GM06990 (cell line): ENCODE measurements around the gene LUC7L3.
A peak's percentile ranks its signal among the peaks of the same experiment; 100 is the strongest.

Experiments used
- DNase-seq: peaks from one replicate; pipeline ENCODE4 v3.0.0-alpha.2; 2011; ENCODE audit not compliant: insufficient read length; ENCODE audit errors: extremely low read depth
- H3K27me3 ChIP-seq: replicated peaks from 2 replicates; pipeline ENCODE4 v1.6.0; 2011; ENCODE audit warnings: low read length; ENCODE audit not compliant: control insufficient read depth, insufficient read depth
- H3K36me3 ChIP-seq: 2 replicates; pipeline ENCODE4 v1.5.1; 2011; ENCODE audit warnings: low read length; ENCODE audit not compliant: control insufficient read depth, insufficient read depth
- H3K4me3 ChIP-seq: replicated peaks from 2 replicates; pipeline ENCODE4 v1.5.1; 2011; ENCODE audit warnings: low read depth, mild to moderate bottlenecking, control low read depth, low read length
- TF ChIP-seq, protein P1 (sequence below): IDR thresholded peaks from 2 replicates; pipeline ENCODE4 v1.5.1; 2011; ENCODE audit warnings: low read length, control low read depth, mild to moderate bottlenecking, inconsistent platforms; ENCODE audit not compliant: insufficient read depth, poor library complexity, severe bottlenecking

Gene LUC7L3

DNA sequence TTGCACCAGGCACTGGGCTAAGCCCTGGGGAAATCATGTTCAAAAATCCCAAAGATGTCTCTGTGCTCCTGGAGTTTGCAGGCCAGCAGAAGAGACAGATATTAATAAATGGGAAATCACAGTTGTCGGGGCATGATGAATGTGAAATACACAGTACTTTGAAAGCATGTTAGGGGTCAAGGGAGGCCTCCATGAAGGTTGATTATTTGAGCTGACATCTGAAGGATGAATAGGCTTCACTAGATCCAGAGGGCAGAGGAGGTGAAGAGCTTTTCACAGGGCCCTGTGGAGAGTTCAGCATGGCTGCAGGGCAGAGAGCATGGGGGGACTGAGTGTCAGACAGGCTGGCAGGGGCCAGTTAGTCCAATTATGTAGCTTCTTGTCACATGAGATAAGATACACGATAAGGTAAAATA is 45.3 kb downstream of the LUC7L3 start:
- Histone ChIP-seq H3K4me3 (no peak overlapping the region), H3K27me3 (no peaks in the 10 kb centered on the region), H3K36me3 (no peaks in the 10 kb centered on the region)
- no peak for DNase-seq
- TF ChIP-seq, protein P1, sequence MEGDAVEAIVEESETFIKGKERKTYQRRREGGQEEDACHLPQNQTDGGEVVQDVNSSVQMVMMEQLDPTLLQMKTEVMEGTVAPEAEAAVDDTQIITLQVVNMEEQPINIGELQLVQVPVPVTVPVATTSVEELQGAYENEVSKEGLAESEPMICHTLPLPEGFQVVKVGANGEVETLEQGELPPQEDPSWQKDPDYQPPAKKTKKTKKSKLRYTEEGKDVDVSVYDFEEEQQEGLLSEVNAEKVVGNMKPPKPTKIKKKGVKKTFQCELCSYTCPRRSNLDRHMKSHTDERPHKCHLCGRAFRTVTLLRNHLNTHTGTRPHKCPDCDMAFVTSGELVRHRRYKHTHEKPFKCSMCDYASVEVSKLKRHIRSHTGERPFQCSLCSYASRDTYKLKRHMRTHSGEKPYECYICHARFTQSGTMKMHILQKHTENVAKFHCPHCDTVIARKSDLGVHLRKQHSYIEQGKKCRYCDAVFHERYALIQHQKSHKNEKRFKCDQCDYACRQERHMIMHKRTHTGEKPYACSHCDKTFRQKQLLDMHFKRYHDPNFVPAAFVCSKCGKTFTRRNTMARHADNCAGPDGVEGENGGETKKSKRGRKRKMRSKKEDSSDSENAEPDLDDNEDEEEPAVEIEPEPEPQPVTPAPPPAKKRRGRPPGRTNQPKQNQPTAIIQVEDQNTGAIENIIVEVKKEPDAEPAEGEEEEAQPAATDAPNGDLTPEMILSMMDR = no peak

DNA sequence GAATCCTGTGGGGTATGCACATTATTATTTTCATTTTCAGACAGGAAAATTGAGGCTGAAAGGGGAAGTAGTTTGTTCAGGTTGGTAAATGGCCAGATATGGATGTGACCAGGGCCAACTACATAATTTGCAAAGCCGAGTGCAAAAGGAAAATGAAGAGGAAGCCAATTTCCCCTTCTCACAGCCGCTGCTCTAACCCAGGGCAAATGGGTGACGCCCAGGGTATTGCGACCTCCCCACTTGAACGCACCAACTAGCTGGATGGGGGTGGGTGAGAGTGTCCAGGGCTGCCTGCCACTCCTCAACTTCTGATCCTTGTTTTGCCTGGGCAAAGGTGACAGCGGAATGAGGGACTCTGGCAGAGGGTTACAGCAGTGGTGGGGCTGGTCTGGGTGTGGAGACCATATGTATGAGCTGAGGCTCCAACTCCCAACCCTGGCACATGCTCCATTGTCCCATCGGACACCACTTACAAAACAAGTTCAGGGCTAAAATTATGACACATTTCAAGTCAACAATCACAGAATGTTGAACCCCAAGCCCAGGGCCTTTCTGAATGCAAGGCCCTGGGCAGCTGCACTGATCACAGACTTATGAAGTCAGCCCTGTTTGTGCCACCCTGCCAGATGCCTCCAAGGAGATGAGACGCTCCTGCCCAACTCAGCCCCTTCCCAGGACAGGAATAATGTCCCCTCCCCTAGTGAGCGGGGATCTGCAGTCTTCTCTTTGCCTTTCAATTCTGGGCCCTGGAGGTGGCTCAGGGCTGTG is 46.2 kb downstream of the LUC7L3 start:
- Histone ChIP-seq H3K27me3 (no peaks in the 10 kb centered on the region), H3K36me3 (no peaks in the 10 kb centered on the region), H3K4me3 (no peak overlapping the region)
- TF ChIP-seq, protein P1 = no peak
- DNase-seq = peak; percentile 35

DNA sequence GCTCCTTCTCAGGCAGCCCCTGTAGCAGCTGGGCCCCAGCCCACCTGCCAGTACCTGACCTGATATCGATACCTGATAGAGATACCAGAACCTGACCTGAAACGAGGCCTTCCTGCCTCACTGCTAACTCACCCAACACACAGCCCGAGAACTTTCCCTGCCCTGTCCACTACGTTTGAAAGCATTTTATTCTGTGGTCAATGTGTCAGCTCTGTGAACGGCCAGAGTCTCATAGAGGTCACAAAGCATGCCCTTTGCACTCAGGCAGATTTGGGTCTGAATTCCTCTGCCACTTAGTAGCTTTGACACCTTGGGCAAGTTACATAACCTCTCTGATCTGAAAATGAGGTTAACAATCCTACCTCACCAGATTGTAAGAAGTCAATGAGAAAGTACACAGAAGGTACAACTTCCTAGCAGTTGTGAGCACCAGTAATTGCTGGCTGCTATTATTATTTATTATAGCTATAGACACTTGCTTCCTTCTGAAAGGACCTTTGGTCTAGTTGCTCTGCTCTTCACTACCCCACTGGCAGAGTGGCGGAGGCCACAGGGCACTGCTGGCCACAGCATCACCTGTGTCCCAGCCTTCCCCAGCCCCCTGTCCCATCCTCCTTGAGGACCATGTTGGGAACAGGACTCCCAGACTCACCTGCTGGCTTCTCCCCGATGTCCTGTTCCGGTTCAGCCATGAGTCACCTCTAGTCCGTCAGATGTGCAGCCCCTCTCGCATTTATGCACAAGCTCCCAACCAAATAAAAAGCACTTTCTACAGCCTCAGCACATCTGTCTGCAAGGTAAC is 47.0 kb downstream of the LUC7L3 start:
- Histone ChIP-seq H3K36me3 (no peaks in the 10 kb centered on the region), H3K4me3 (no peak overlapping the region), H3K27me3 (no peaks in the 10 kb centered on the region)
- TF ChIP-seq, protein P1 = no peak
- DNase-seq = no peak

DNA sequence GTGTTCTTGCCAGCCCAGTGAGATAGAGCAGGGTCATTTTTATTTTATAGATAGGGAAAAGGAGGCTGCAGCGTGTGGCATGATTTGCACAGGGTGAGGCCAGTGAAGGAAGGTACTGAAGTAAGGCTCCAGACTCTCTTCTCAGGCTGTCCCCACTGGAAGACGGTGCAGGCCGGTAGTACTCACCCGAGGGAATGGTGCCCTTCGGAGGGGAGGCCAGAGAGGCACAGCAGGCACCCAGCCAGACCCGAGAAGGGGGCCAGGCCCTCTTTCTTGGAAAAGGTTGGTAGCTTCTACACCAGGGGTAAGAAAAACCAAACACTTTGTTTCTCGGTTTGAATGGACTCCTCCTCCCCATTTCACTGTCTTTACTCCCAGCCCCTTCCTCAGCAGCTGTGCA is 47.6 kb downstream of the LUC7L3 start:
- Histone ChIP-seq H3K27me3 (no peaks in the 10 kb centered on the region), H3K36me3 (no peaks in the 10 kb centered on the region), H3K4me3 (no peak overlapping the region)
- TF ChIP-seq, protein P1 = no peak
- DNase-seq = no peak

DNA sequence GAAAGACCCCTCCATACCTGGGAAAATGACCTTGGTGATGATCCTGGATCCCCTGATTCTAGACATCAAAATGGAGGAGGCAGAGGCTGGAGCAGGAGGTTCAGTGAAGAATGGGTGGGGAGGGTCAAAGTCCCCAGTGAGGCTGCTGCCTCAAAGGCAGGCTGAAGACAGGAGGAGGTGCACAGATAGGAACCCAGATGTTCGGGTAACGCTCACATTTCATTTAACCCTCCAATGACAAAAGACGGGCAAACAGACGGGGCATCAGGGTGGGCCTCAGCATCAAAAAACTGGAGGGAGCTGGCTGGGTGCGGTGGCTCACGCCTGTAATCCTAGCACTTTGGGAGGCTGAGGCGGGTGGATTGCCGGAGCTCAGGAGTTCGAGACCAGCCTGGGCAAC is 48.0 kb downstream of the LUC7L3 start, which contains the start of gene ANKRD40CL:
ANKRD40CL (minus strand) TSS at position 73 of the 400 bp plus-strand sequence. CDS start 605 bp downstream, outside the sequence.
- H3K36me3 ChIP-seq = no peaks in the 10 kb centered on the region
- DNase-seq = no peak
- H3K4me3 ChIP-seq = no peak within 1 kb of the TSS
- TF ChIP-seq, protein P1 = no peak
- no peaks in the 10 kb centered on the region for H3K27me3 ChIP-seq
